GM19193 (cell line): ENCODE measurements around the gene PDSS2.

Source experiments
- POLR2A ChIP-seq: IDR thresholded peaks from 4 replicates; pipeline ENCODE4 v1.6.1; 2011; ENCODE audit not compliant: insufficient read depth, insufficient read length; ENCODE audit errors: extremely low read depth

PDSS2 gene

DNA sequence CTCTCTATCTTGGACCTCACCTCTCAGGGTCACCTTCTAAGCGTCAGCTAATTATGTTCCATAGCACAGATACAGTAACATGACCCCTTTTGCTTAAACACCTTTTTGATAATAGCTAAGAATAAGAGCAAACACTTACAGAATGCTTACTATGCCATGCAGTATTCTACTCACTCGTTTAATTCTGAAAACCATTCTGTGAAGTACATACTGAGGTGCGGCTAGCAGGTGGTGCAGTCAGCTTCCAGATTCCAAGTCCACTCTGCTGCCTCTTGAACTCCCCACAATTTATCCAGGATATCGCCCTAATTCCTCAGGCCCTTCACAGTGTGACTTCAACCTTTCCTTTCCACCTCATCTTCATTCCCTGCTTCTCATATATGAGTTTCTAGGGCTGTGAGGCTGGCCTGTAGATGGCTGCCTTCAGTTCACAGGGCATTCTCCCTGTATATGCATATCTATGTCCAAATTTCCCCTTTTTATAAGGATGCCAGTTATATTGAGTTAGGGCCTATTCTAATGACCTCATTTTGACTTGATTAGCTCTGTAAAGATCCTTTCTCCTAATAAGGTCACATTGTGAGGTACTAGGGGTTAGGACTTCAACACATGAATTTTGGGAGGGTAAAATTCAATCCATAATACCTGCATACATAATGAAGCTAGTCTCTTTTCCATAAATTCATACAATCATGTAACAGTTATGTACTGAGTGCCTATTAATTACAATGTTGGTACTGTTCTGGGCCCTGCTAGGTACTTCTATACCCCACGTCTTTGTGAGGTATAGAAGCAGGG lies 130.1 kb downstream of the PDSS2 start:
- TF ChIP-seq POLR2A: no peak

DNA sequence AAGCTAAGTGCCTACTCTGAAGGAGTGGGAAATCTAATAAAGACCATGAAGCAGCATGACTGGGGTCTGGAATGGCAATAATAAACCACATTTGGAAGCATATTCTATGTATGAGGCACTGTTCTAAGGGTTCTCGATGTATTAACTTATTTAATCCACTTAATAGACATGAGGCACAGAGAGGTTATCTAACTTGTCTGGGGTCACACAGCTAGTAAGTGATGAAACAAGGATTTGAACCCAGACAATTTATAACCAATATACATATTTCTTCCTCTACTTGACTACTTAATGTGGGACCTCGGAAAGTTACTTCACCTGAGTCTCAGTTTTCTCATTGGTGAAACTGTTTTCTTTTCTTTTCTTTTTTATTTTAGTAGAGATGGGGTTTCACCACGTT lies 131.3 kb downstream of the PDSS2 start:
- no peak for TF ChIP-seq POLR2A

- no peak for TF ChIP-seq POLR2A
Measured at GRCh38 chr6:107323133-107323785, 136.1 kb downstream of the PDSS2 start.

DNA sequence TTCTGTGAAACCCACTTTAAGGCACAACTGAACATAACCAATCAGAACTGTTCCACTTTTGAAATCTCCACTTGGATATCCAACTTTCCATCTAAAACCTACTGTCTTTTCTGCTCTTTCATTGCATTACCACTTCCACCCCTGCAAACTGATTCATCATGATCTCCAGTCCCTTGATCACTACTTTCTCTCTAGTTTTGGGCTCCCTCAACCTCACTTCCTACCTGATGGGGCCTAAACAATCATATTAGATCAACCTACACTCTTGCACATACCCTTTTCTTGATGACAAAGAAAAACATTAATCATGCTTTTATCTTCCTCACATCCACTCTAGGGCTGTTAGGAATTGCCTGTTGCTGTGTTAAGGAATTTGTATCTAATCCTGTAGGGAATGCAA lies 137.6 kb downstream of the PDSS2 start:
- no peak for TF ChIP-seq POLR2A

GRCh38 chr6:107319906-107320530 lies 139.3 kb downstream of the PDSS2 start:
- TF ChIP-seq POLR2A: no peak

GRCh38 chr6:107318100-107318736 lies 141.1 kb downstream of the PDSS2 start:
- no peak for TF ChIP-seq POLR2A

DNA sequence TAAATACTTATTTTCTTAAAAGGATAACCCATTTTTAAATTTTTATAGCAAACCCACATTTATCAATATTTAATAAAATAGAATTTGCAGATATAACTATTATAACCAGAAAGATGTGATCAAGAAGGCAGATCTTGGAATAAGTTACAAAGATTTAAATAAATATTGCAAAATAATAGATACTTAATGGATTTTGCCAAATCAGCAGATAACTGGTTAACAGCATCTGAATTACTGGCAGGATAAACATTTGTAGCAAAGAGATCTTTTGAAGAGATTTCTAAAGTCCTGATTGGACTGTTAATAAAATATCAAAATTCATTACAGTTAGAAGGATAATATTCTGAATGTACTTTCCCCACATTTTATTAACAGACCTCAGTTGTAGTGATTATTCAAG lies 144.2 kb downstream of the PDSS2 start:
- no peak for TF ChIP-seq POLR2A

DNA sequence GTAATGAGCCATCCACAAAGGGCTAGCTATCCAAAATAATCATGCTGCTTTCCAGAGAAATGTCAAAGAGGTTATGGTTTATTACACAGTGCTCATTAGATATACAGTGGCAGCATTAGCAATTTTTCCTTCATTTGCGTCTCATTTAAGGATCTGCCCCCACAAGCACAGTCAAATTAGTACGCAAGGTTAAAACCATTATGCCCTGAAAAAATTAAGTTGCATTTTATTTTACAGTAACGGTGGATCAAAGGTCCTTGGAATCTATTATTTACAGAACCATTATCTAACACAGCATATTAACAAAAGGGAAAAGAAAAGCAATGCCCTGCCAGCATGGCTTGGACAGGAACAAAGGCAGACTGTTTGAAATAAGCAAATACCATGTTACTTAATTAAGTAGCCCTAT lies 144.8 kb downstream of the PDSS2 start:
- TF ChIP-seq POLR2A: no peak

DNA sequence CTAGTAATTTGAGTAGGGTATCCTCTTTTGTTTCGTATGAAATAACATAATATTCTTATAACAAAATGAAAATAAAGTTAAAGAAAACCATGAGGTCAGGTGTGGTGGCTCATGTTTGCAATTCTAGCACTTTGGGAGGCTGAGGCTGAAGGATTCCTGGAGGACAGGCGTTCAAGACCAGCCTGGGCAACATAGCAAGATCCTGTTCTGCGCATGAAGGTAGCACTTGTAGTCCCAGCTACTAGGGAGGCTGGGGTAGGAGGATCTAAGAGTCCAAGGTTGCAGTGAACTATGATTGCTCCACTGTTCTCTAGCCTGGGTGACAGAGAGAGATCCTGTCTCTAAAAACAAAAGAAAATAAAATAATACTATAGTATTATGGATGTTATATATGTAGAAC lies 145.6 kb downstream of the PDSS2 start:
- TF ChIP-seq POLR2A: no peak

- no peak for TF ChIP-seq POLR2A
Measured at GRCh38 chr6:107310362-107310761, 149.0 kb downstream of the PDSS2 start.

DNA sequence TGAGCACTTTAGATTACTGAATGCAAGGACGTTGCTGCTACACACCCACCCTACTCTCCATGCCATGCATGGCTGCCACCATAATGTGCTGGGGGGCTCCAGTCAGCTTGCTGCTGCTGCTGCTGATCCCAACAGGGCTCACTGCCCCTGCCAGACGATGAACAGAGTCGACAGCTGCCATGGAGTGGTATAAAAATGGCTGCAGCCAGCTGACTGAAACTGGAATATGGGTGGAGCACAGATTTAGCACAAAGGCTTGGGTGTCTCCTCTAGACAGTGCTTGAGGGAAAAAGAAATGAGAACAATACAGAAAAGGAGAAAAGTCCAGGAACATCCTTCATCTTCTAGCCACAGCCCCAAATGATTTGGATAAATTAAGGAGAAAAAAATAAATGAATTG lies 150.7 kb downstream of the PDSS2 start:
- no peak for TF ChIP-seq POLR2A

DNA sequence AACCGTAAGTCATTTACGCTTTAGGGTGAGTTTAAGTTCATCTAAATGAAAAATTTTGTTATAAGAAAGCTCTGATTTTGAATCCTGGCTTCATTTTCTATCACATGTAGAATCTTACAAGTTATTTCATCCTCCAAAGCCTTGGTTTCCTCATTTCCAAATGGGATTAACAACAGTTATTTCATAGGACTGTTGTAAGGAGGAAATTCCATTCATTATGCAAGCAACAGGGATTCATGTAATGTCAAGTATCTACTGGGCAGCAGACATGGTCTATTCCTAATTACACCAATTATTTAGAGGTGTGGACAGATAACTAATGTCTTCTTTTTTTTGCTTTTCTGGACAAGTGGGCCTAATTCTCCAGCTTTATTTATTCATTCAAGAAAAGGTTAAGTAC lies 154.0 kb downstream of the PDSS2 start:
- no peak for TF ChIP-seq POLR2A

GRCh38 chr6:107304421-107305025 lies 154.8 kb downstream of the PDSS2 start:
- no peak for TF ChIP-seq POLR2A

GRCh38 chr6:107293350-107293749 lies 166.0 kb downstream of the PDSS2 start:
- no peak for TF ChIP-seq POLR2A

- no peak for TF ChIP-seq POLR2A
Measured at GRCh38 chr6:107292715-107293271, 166.6 kb downstream of the PDSS2 start.
